ENCODE results near the gene PAX8. TPM values are rescaled to one million over a fixed set of nuclear protein-coding genes. Genes with fewer than 3 reads are reported as not detected.

PAX8 gene
- total RNA-seq, 1 donor from 2014 or later: 1.4 TPM

DNA sequence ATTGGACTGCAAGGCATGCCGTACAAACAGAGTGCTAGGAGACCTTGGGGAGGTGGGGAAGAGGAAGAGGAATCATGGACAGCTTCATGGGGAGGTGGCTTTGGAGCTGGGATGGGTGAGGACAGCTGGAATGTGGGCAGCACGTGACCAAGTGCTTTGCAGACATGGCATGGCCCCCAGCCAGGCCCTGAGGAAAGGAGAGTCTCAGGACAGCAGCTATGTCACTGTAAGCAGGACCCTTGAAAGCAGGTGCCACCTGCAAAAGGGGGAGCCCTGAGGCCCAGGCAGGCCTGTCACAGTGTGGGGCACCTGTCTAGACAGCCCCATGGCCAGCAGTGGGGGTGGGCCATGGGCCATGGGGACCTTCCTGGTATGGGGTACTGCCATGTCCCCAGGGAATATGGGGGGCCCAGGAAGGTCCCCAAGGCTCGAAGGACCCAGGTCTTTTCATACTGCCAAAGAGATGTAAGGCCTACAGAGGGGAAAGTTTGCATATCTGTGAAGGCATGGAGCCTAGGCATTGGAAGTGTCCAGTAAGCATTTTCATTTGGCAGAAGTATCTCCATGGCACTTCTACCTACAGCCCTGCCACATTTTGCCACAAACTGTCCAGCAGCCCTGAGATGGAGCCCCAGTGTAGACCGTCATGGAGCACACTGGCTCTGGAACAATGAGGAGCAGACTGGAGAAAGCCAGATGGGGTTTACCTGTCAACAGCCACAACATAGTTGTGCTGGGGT lies 9.9 kb downstream of the PAX8 start:
- H3K27me3 Mint-ChIP-seq (ENCODE audit: unreplicated experiment): peaks cover 11% of the 10 kb centered on the region
- H3K9me3 Mint-ChIP-seq (ENCODE audit: unreplicated experiment): peaks cover 2% of the 10 kb centered on the region
- H3K4me1 Mint-ChIP-seq (ENCODE audit: low read depth, unreplicated experiment): no peaks in the 10 kb centered on the region
- TF ChIP-seq, protein P1, sequence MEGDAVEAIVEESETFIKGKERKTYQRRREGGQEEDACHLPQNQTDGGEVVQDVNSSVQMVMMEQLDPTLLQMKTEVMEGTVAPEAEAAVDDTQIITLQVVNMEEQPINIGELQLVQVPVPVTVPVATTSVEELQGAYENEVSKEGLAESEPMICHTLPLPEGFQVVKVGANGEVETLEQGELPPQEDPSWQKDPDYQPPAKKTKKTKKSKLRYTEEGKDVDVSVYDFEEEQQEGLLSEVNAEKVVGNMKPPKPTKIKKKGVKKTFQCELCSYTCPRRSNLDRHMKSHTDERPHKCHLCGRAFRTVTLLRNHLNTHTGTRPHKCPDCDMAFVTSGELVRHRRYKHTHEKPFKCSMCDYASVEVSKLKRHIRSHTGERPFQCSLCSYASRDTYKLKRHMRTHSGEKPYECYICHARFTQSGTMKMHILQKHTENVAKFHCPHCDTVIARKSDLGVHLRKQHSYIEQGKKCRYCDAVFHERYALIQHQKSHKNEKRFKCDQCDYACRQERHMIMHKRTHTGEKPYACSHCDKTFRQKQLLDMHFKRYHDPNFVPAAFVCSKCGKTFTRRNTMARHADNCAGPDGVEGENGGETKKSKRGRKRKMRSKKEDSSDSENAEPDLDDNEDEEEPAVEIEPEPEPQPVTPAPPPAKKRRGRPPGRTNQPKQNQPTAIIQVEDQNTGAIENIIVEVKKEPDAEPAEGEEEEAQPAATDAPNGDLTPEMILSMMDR (IDR thresholded peaks at IDR 0.05; ENCODE audit: partially characterized antibody, unreplicated experiment): no peak
- H3K4me3 Mint-ChIP-seq (ENCODE audit: unreplicated experiment): no peak overlapping the region
- H3K36me3 Mint-ChIP-seq (ENCODE audit: unreplicated experiment): peaks cover 4% of the 10 kb centered on the region
- H3K27ac Mint-ChIP-seq (ENCODE audit: unreplicated experiment): no peak overlapping the region
- DNase-seq: no peak

DNA sequence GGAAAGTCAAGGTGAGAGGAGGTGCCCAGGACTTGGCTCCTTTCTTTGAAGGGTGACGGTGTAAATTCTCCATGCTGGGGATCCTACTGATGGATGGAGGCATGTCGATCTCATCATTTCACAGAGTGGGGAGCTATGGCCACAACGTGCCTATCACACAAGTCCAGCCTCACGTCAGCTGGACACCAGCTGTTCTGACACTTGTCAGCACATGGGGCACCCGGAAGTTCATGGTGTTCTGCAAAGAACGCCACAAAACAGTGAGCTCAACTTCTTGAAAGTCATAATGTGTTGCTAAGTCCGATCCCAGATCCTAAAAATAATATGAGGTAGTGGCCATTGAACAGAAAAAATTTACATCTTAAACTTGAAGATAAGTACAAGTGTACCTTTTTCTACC lies 12.3 kb downstream of the PAX8 start:
- TF ChIP-seq, protein P1 (IDR thresholded peaks at IDR 0.05; ENCODE audit: partially characterized antibody, unreplicated experiment): no peak
- no peak for DNase-seq
- peaks cover 4% of the 10 kb centered on the region for H3K36me3 Mint-ChIP-seq (ENCODE audit: unreplicated experiment)
- H3K4me1 Mint-ChIP-seq (ENCODE audit: low read depth, unreplicated experiment): no peaks in the 10 kb centered on the region
- peaks cover 15% of the 10 kb centered on the region for H3K27me3 Mint-ChIP-seq (ENCODE audit: unreplicated experiment)
- no peak overlapping the region for H3K27ac Mint-ChIP-seq (ENCODE audit: unreplicated experiment)
- H3K9me3 Mint-ChIP-seq (ENCODE audit: unreplicated experiment): peaks cover 2% of the 10 kb centered on the region
- no peak overlapping the region for H3K4me3 Mint-ChIP-seq (ENCODE audit: unreplicated experiment)

DNA sequence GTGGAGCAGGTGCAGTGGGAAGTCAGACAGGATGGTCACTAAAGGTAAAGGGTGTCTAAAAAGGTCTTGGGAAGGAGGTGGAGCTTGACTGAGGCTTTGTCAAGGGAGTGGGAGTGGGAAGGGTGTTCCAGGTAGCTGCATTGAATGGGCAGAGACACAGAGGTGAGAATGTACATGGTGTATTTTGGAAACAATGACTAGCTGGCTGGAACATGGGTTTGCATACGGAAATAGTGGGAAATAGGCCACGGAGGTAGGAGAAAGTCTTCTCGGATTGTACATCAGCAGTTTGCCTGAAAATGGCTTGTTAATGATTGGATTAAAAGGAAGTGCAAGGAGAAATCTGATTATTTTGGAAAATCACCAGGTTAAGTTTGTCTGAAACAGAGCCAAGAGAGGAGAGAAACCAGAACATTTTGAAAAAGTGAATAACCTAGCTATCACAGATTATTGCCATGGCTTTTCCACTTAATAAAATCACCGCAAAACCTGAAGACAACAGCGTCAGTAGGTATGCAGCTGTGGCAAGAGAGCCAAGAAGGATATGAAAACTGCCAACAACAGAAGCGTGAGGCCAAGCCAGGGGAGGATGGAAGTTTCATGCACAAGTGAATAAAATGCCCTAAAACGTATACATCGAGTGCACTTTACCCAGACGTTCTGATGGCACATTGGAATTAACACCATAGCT lies 13.9 kb downstream of the PAX8 start:
- Mint-ChIP-seq H3K27ac (ENCODE audit: unreplicated experiment) (no peak overlapping the region), H3K4me1 (ENCODE audit: low read depth, unreplicated experiment) (peaks cover 2% of the 10 kb centered on the region), H3K36me3 (ENCODE audit: unreplicated experiment) (peaks cover 4% of the 10 kb centered on the region), H3K9me3 (ENCODE audit: unreplicated experiment) (peaks cover 2% of the 10 kb centered on the region), H3K4me3 (ENCODE audit: unreplicated experiment) (no peak overlapping the region), H3K27me3 (ENCODE audit: unreplicated experiment) (peaks cover 12% of the 10 kb centered on the region)
- TF ChIP-seq, protein P1 (IDR thresholded peaks at IDR 0.05; ENCODE audit: partially characterized antibody, unreplicated experiment): no peak
- no peak for DNase-seq

DNA sequence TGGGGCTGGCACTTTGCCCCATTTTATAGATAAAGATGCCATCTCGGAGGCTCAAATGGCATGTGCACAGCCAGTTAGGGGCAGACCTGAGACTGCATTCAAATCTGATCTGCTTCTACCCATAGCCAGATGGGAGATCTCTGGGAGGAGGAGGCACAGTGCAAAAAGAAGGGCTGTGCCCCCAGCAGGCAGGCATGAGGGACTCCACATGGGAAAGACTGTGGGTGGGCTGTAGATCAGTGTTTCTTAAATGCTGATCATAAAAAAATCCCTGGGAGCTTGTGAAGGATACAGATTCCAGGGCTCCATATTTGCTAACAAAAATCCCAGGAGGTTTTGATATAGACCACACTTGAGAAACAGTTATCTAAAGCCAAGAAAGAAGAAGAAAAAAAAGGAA lies 15.2 kb downstream of the PAX8 start:
- TF ChIP-seq, protein P1 (IDR thresholded peaks at IDR 0.05; ENCODE audit: partially characterized antibody, unreplicated experiment): no peak

DNA sequence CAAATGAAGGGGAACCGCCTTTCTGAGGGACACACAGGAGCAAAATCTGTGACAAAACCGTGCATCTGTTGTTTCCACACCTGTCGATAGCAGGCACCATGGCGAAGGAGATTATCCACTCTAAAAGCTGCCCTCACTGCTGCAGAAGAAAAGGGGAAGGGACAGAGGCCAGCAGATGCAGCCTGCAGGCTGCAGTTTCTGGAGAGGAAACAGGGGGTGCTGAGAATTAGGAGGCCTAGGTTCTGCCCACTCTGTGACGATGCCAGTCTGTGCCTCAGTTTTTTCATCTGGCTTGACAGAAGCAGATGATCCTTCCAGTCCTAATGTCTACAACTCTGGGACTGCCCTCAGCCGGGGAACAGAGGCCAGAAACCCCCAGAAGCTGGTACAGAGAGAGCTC lies 17.7 kb downstream of the PAX8 start:
- peaks cover 2% of the 10 kb centered on the region for H3K4me1 Mint-ChIP-seq (ENCODE audit: low read depth, unreplicated experiment)
- H3K27ac Mint-ChIP-seq (ENCODE audit: unreplicated experiment): no peak overlapping the region
- peaks cover 9% of the 10 kb centered on the region for H3K27me3 Mint-ChIP-seq (ENCODE audit: unreplicated experiment)

More for the DNA sequence above, 15.2 kb downstream of the PAX8 start:
- peaks cover 4% of the 10 kb centered on the region for H3K36me3 Mint-ChIP-seq (ENCODE audit: unreplicated experiment)
- H3K9me3 Mint-ChIP-seq (ENCODE audit: unreplicated experiment): peaks cover 2% of the 10 kb centered on the region
- H3K27me3 Mint-ChIP-seq (ENCODE audit: unreplicated experiment): peaks cover 12% of the 10 kb centered on the region
- H3K4me1 Mint-ChIP-seq (ENCODE audit: low read depth, unreplicated experiment): peaks cover 2% of the 10 kb centered on the region
- H3K4me3 Mint-ChIP-seq (ENCODE audit: unreplicated experiment): no peak overlapping the region
- H3K27ac Mint-ChIP-seq (ENCODE audit: unreplicated experiment): no peak overlapping the region
- DNase-seq: no peak

More for the DNA sequence above, 17.7 kb downstream of the PAX8 start:
- H3K9me3 Mint-ChIP-seq (ENCODE audit: unreplicated experiment): peaks cover 4% of the 10 kb centered on the region
- DNase-seq: no peak
- TF ChIP-seq, protein P1 (IDR thresholded peaks at IDR 0.05; ENCODE audit: partially characterized antibody, unreplicated experiment): no peak
- no peak overlapping the region for H3K4me3 Mint-ChIP-seq (ENCODE audit: unreplicated experiment)
- peaks cover 4% of the 10 kb centered on the region for H3K36me3 Mint-ChIP-seq (ENCODE audit: unreplicated experiment)
